Stomach (tissue), 9 donors: ENCODE data around the gene C1orf35. TPM values are rescaled to one million over a fixed set of nuclear protein-coding genes. Genes with fewer than 3 reads are reported as not detected.
A peak's percentile ranks its signal among the peaks of the same experiment; 100 is the strongest.

Experiments used
- DNase-seq, 2 donors: peaks; one replicate each; pipeline versions ENCODE4 v3.0.0 to v3.0.0-alpha.2; 2013 to 2019
- H3K27ac ChIP-seq, 5 donors: fragments of 200-600 bp in 4 of 5; sonication (generic) in 4 of 5; one replicate each; pipeline ENCODE4 v1.5.1; 2013 to 2019; ENCODE audit warnings: mild to moderate bottlenecking in 1 of 5, moderate library complexity in 1 of 5
- H3K27me3 ChIP-seq, 3 donors: fragments of 200-600 bp; sonication (generic); one replicate each; pipeline ENCODE4 v1.5.1; 2017 to 2019; ENCODE audit warnings: mixed run types in 1 of 3
- H3K36me3 ChIP-seq, 4 donors: fragments of 200-600 bp; sonication (generic); 1 replicate in 3 of 4; 2 replicates in 1 of 4; pipeline ENCODE4 v1.5.1; 2016 to 2019
- H3K4me1 ChIP-seq, 4 donors: fragments of 200-600 bp; sonication (generic); one replicate each; pipeline ENCODE4 v1.5.1; 2016 to 2019
- H3K4me3 ChIP-seq, 4 donors: fragments of 200-600 bp; sonication (generic) in 3 of 4; one replicate each; pipeline ENCODE4 v1.5.1; 2016 to 2019; ENCODE audit warnings: mild to moderate bottlenecking in 1 of 4
- H3K9me3 ChIP-seq, 4 donors: fragments of 200-600 bp; sonication (generic); one replicate each; pipeline ENCODE4 v1.5.1; 2016 to 2019
- CTCF ChIP-seq, 7 experiments: fragments of 450-650 bp in 4 of 7; fragments of 200-600 bp in 3 of 7; sonication (generic) in 3 of 7; IDR thresholded peaks; one replicate each; pipeline ENCODE4 v1.5.1; 2016 to 2019; ENCODE audit warnings: antibody characterized with exemption in 7 of 7, control low read depth in 2 of 7, mild to moderate bottlenecking in 1 of 7
- EP300 ChIP-seq: sonication (generic); formaldehyde crosslinking; IDR thresholded peaks from one replicate; pipeline ENCODE4 v1.6.1; 2017; ENCODE audit warnings: antibody characterized with exemption
- POLR2A ChIP-seq, 4 donors: fragments of 450-650 bp; IDR thresholded peaks; one replicate each; pipeline ENCODE4 v1.6.1; 2016; ENCODE audit warnings: antibody characterized with exemption in 4 of 4, control low read depth in 2 of 4, mild to moderate bottlenecking in 1 of 4, moderate library complexity in 1 of 4
- POLR2AphosphoS5 ChIP-seq, 3 donors: sonication (generic); formaldehyde crosslinking; IDR thresholded peaks; one replicate each; pipeline ENCODE4 v1.6.1; 2016; ENCODE audit warnings: antibody characterized with exemption in 3 of 3
- WGBS, 5 donors: extraction: QIAGEN DNeasy Blood & Tissue Kit in 3 of 5; methylation state at CpG; one replicate each; pipeline versions ENCODE4 v1.1.5 to v1.1.7; 2013 to 2018; 5-methylcytosine and 5-hydroxymethylcytosine counted together
- intact Hi-C: fragments of 100-400 bp; cut with DNase I; formaldehyde crosslinking; loops from one replicate; pipeline ENCODE4 v1.15.1; 2023; ENCODE audit warnings: low total_unique reads
- polyA plus RNA-seq, 3 donors: library from polyadenylated mRNA; stranded (reverse); fragments of 200-250 nt; gene quantifications; one replicate each; pipeline ENCODE4 v1.2.3, GENCODE V29; 2013
- total RNA-seq, 5 donors: library from RNA; depleted of rRNA; stranded (reverse); fragments of >200 nt; gene quantifications; one replicate each; pipeline versions ENCODE4 v1.1.0 to v1.2.3, GENCODE V29; 2014 to 2016
- donor health status: healthy with polysubstance abuse.
- donor health status: Bipolar disorder and iron deficiency.
- donor health status: healthy.

Gene C1orf35
- total and polyA plus RNA-seq, 8 donors: 0.58 to 94.7 (median 11.8) TPM

GRCh38 chr1:228073061-228073856 is 29.9 kb downstream of the C1orf35 start:
- intact Hi-C loops: loop anchor here (10.0 kb wide), 1 partner anchor 288 kb away; no protein-coding TSS in a partner anchor
- H3K4me1 ChIP-seq: no peaks in the 10 kb centered on the region
- H3K36me3 ChIP-seq: no peaks in the 10 kb centered on the region
- peaks cover 0 to 45% (median 5%) of the 10 kb centered on the region in 3 donors for H3K27me3 ChIP-seq
- WGBS, 5 donors: 66 to 68% (median 67%) methylated on average over 18 to 23 of the region's 23 CpGs
- no peaks in the 10 kb centered on the region for H3K9me3 ChIP-seq
- H3K27ac ChIP-seq: no peak overlapping the region
- no peak for TF ChIP-seq POLR2AphosphoS5 (IDR thresholded peaks at IDR 0.05)
- no peak for TF ChIP-seq POLR2A (IDR thresholded peaks at IDR 0.05)
- no peak for TF ChIP-seq CTCF (IDR thresholded peaks at IDR 0.05)
- no peak for TF ChIP-seq EP300
- peak in 1 of 2 donors; percentile 24 for DNase-seq
- H3K4me3 ChIP-seq: no peak overlapping the region

GRCh38 chr1:228072658-228073043 is 30.5 kb downstream of the C1orf35 start:
- intact Hi-C loops: loop anchor here (10.0 kb wide), 1 partner anchor 288 kb away; no protein-coding TSS in a partner anchor
- WGBS, 5 donors: 42 to 56% (median 50%) methylated on average over 5 of the region's 5 CpGs
- DNase-seq: peak in 1 of 2 donors; percentile 22

GRCh38 chr1:228071839-228072657 is 31.1 kb downstream of the C1orf35 start:
- no peaks in the 10 kb centered on the region for H3K9me3 ChIP-seq
- WGBS, 5 donors: 38 to 47% (median 44%) methylated on average over 7 of the region's 7 CpGs
- intact Hi-C loops: loop anchor here (10.0 kb wide), 1 partner anchor 287 kb away; no protein-coding TSS in a partner anchor
- DNase-seq: no peak
- H3K4me3 ChIP-seq: no peak overlapping the region
- TF ChIP-seq POLR2A (IDR thresholded peaks at IDR 0.05) (no peak), EP300 (no peak), POLR2AphosphoS5 (IDR thresholded peaks at IDR 0.05) (no peak), CTCF (IDR thresholded peaks at IDR 0.05) (no peak)
- no peaks in the 10 kb centered on the region for H3K36me3 ChIP-seq
- H3K4me1 ChIP-seq: no peaks in the 10 kb centered on the region
- no peak overlapping the region for H3K27ac ChIP-seq
- H3K27me3 ChIP-seq: peaks cover 0 to 57% (median 9%) of the 10 kb centered on the region in 3 donors

More at GRCh38 chr1:228072658-228073043, 30.5 kb downstream of the C1orf35 start:
- H3K4me1 ChIP-seq: no peaks in the 10 kb centered on the region
- no peaks in the 10 kb centered on the region for H3K9me3 ChIP-seq
- peaks cover 0 to 51% (median 5%) of the 10 kb centered on the region in 3 donors for H3K27me3 ChIP-seq
- no peak overlapping the region for H3K27ac ChIP-seq
- H3K36me3 ChIP-seq: no peaks in the 10 kb centered on the region
- TF ChIP-seq POLR2AphosphoS5 (IDR thresholded peaks at IDR 0.05): no peak
- no peak for TF ChIP-seq POLR2A (IDR thresholded peaks at IDR 0.05)
- TF ChIP-seq EP300: no peak
- TF ChIP-seq CTCF (IDR thresholded peaks at IDR 0.05): no peak
- H3K4me3 ChIP-seq: no peak overlapping the region

- no peak for DNase-seq
- WGBS, 5 donors: 62 to 67% (median 66%) methylated on average over 3 of the region's 3 CpGs
- H3K4me3 ChIP-seq: no peak overlapping the region
- no peaks in the 10 kb centered on the region for H3K4me1 ChIP-seq
- H3K27me3 ChIP-seq: peaks cover 0 to 69% (median 21%) of the 10 kb centered on the region in 3 donors
- H3K9me3 ChIP-seq: no peaks in the 10 kb centered on the region
- H3K27ac ChIP-seq: no peak overlapping the region
- intact Hi-C loops: loop anchor here (10.0 kb wide), 1 partner anchor 286 kb away; no protein-coding TSS in a partner anchor
- no peaks in the 10 kb centered on the region for H3K36me3 ChIP-seq
- TF ChIP-seq POLR2AphosphoS5 (IDR thresholded peaks at IDR 0.05) (no peak), POLR2A (IDR thresholded peaks at IDR 0.05) (no peak), EP300 (no peak), CTCF (IDR thresholded peaks at IDR 0.05) (no peak)
Observed at GRCh38 chr1:228070851-228071250, 32.3 kb downstream of the C1orf35 start.
